GM23338 (cell line): ENCODE data around the gene PLCD4.

Experiments
- CREB1 ChIP-seq: fragments of 250-450 bp; sonication (Bioruptor Pico); IDR thresholded peaks from 2 replicates; pipeline ENCODE4 v1.5.0; 2020; ENCODE audit warnings: low read depth, mild to moderate bottlenecking, moderate library complexity
- ETS1 ChIP-seq: IDR thresholded peaks from 2 replicates; pipeline ENCODE4 v1.6.1; 2016; ENCODE audit warnings: antibody characterized with exemption
- EZH2 ChIP-seq: fragments of 200-600 bp; sonication (generic); IDR thresholded peaks from one replicate; pipeline ENCODE4 v1.8.0; 2017; ENCODE audit warnings: antibody characterized with exemption, mild to moderate bottlenecking, low read depth; ENCODE audit not compliant: unreplicated experiment
- EZH2phosphoT487 ChIP-seq: fragments of 200-600 bp; sonication (generic); IDR thresholded peaks from one replicate; pipeline ENCODE4 v1.8.1; 2018; ENCODE audit warnings: antibody characterized with exemption; ENCODE audit not compliant: unreplicated experiment
- JUNB ChIP-seq: IDR thresholded peaks from one replicate; pipeline ENCODE4 v1.6.1; 2016; ENCODE audit warnings: antibody characterized with exemption; ENCODE audit not compliant: unreplicated experiment
- POLR2AphosphoS5 ChIP-seq: IDR thresholded peaks from 2 replicates; pipeline ENCODE4 v1.6.1; 2016; ENCODE audit warnings: antibody characterized with exemption, low read depth
- REST ChIP-seq: IDR thresholded peaks from one replicate; pipeline ENCODE4 v1.6.1; 2018; ENCODE audit warnings: antibody characterized with exemption; ENCODE audit not compliant: unreplicated experiment
- STAT1 ChIP-seq: IDR thresholded peaks from one replicate; pipeline ENCODE4 v1.6.1; 2016; ENCODE audit warnings: antibody characterized with exemption; ENCODE audit not compliant: unreplicated experiment
- ZNF114 ChIP-seq: fragments of 250-450 bp; sonication (Bioruptor Pico); IDR thresholded peaks from 2 replicates; pipeline ENCODE4 v1.5.0; 2020; ENCODE audit warnings: mild to moderate bottlenecking, moderate library complexity
- ZNF331 ChIP-seq: fragments of 250-450 bp; sonication (Bioruptor Pico); IDR thresholded peaks from 2 replicates; pipeline ENCODE4 v1.5.0; 2020; ENCODE audit warnings: low read depth, mild to moderate bottlenecking, moderate library complexity
- ZNF462 ChIP-seq: fragments of 250-450 bp; sonication (Bioruptor Pico); IDR thresholded peaks from 2 replicates; pipeline ENCODE4 v1.5.0; 2020; ENCODE audit warnings: mild to moderate bottlenecking, moderate library complexity
- TF ChIP-seq, protein P1 (sequence below), 2 experiments: fragments of 200-600 bp in 1 of 2; sonication (generic) in 1 of 2; conservative IDR thresholded peaks; 2 replicates each; pipeline versions ENCODE4 v1.5.1 to v1.6.1; 2016 to 2017; ENCODE audit warnings: antibody characterized with exemption in 2 of 2, low read depth in 2 of 2, mild to moderate bottlenecking in 2 of 2, moderate library complexity in 1 of 2

DNA sequence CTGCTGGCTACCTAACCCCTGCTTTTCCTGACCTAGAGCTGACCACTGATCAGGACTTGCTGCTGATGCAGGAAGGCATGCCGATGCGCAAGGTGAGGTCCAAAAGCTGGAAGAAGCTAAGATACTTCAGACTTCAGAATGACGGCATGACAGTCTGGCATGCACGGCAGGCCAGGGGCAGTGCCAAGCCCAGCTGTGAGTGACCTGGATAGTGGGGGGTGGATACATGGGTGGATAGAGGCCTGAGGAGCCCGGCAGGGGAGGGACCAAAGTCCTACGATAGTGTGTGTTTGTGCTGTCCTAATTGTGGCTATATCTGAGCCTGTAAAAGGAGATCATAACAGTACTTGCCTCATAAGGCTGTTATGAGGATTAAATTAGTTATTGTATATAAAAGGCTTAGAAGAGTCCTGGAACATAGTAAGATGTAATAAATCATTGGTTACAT, 8.2 kb downstream of the PLCD4 start:
- TF ChIP-seq, protein P1, sequence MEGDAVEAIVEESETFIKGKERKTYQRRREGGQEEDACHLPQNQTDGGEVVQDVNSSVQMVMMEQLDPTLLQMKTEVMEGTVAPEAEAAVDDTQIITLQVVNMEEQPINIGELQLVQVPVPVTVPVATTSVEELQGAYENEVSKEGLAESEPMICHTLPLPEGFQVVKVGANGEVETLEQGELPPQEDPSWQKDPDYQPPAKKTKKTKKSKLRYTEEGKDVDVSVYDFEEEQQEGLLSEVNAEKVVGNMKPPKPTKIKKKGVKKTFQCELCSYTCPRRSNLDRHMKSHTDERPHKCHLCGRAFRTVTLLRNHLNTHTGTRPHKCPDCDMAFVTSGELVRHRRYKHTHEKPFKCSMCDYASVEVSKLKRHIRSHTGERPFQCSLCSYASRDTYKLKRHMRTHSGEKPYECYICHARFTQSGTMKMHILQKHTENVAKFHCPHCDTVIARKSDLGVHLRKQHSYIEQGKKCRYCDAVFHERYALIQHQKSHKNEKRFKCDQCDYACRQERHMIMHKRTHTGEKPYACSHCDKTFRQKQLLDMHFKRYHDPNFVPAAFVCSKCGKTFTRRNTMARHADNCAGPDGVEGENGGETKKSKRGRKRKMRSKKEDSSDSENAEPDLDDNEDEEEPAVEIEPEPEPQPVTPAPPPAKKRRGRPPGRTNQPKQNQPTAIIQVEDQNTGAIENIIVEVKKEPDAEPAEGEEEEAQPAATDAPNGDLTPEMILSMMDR (conservative IDR thresholded peaks at IDR 0.05; ENCODE audit: low read depth in 2 of 2): no peak
- no peak for TF ChIP-seq ETS1
- no peak for TF ChIP-seq REST
- no peak for TF ChIP-seq POLR2AphosphoS5
- TF ChIP-seq EZH2: no peak
- no peak for TF ChIP-seq CREB1 (CRISPR knock-in tag)
- no peak for TF ChIP-seq EZH2phosphoT487
- no peak for TF ChIP-seq JUNB
- no peak for TF ChIP-seq ZNF331 (CRISPR knock-in tag)
- no peak for TF ChIP-seq STAT1
- no peak for TF ChIP-seq ZNF462 (CRISPR knock-in tag)
- TF ChIP-seq ZNF114 (CRISPR knock-in tag): no peak
